ENCODE results near the gene RASAL2. TPM values are rescaled to one million over a fixed set of nuclear protein-coding genes. Genes with fewer than 3 reads are reported as not detected.
"Not testable (repeated sequence)": the region's sequence is repeated elsewhere in the genome, so short reads cannot be mapped to it uniquely, and the experiment has no call there.

Gene RASAL2
- polyA plus RNA-seq, 1 experiment = 27.7 TPM

GRCh38 chr1:178086294-178086693, 7.6 kb upstream of the RASAL2 start:
- TF ChIP-seq CTCF (IDR thresholded peaks at IDR 0.05; ENCODE audit: insufficient read depth, low read depth, low read length) = no peak
- POLR2A ChIA-PET = interaction anchor here (0.7 kb wide), 1 partner anchor 26 kb away, joined by 9 read pairs; no protein-coding TSS in a partner anchor
- DNase-seq (ENCODE audit: low read depth) = no peak

GRCh38 chr1:178086766-178087165, 7.1 kb upstream of the RASAL2 start:
- ChIA-PET CTCF (interaction anchor here (1.2 kb wide), 1 partner anchor 26 kb away, joined by 3 read pairs; no protein-coding TSS in a partner anchor), POLR2A (no interaction called here)
- peak; percentile 58 for DNase-seq (ENCODE audit: low read depth)
- H3K4me3 ChIP-seq (ENCODE audit: low read depth, low read length) = no peak overlapping the region
- no peaks in the 10 kb centered on the region for H3K27me3 ChIP-seq (ENCODE audit: control insufficient read depth, insufficient read depth, low read length)
- TF ChIP-seq CTCF (IDR thresholded peaks at IDR 0.05; ENCODE audit: insufficient read depth, low read depth, low read length) = no peak
- H3K36me3 ChIP-seq (ENCODE audit: control insufficient read depth, insufficient read depth, low read length) = no peaks in the 10 kb centered on the region

More at GRCh38 chr1:178086294-178086693, 7.6 kb upstream of the RASAL2 start:
- Histone ChIP-seq H3K27me3 (ENCODE audit: control insufficient read depth, insufficient read depth, low read length) (no peaks in the 10 kb centered on the region), H3K36me3 (ENCODE audit: control insufficient read depth, insufficient read depth, low read length) (no peaks in the 10 kb centered on the region), H3K4me3 (ENCODE audit: low read depth, low read length) (no peak overlapping the region)
- CTCF ChIA-PET = interaction anchor here (0.6 kb wide), 1 partner anchor 83 kb away, joined by 3 read pairs; no protein-coding TSS in a partner anchor

GRCh38 chr1:178088651-178089050, 5.3 kb upstream of the RASAL2 start:
- CTCF ChIA-PET = interaction anchor here (0.7 to 0.8 kb wide), 2 partner anchors 33 to 70 kb away, joined by 3 to 5 read pairs; no protein-coding TSS in a partner anchor
- no peak for DNase-seq (ENCODE audit: low read depth)

GRCh38 chr1:178091454-178091853, 2.5 kb upstream of the RASAL2 start:
- H3K36me3 ChIP-seq (ENCODE audit: control insufficient read depth, insufficient read depth, low read length); POLR2A ChIA-PET; H3K27me3 ChIP-seq (ENCODE audit: control insufficient read depth, insufficient read depth, low read length); DNase-seq (ENCODE audit: low read depth); H3K4me3 ChIP-seq (ENCODE audit: low read depth, low read length): not testable (repeated sequence)
- CTCF ChIA-PET = interaction anchor here (1.0 kb wide), 1 partner anchor 203 kb away, joined by 3 read pairs; no protein-coding TSS in a partner anchor

More at GRCh38 chr1:178088651-178089050, 5.3 kb upstream of the RASAL2 start:
- H3K4me3 ChIP-seq (ENCODE audit: low read depth, low read length) = no peak overlapping the region
- no peaks in the 10 kb centered on the region for H3K27me3 ChIP-seq (ENCODE audit: control insufficient read depth, insufficient read depth, low read length)
- POLR2A ChIA-PET = no interaction called here
- no peaks in the 10 kb centered on the region for H3K36me3 ChIP-seq (ENCODE audit: control insufficient read depth, insufficient read depth, low read length)
- TF ChIP-seq CTCF (IDR thresholded peaks at IDR 0.05; ENCODE audit: insufficient read depth, low read depth, low read length) = no peak

- no peak for TF ChIP-seq CTCF (IDR thresholded peaks at IDR 0.05; ENCODE audit: insufficient read depth, low read depth, low read length)
- CTCF ChIA-PET = interaction anchor here (0.6 to 3.9 kb wide), 4 partner anchors 34 to 664 kb away, joined by 3 to 15 read pairs (median 4); no protein-coding TSS in a partner anchor
- H3K27me3 ChIP-seq (ENCODE audit: control insufficient read depth, insufficient read depth, low read length) = no peaks in the 10 kb centered on the region
- peak; percentile 41 for DNase-seq (ENCODE audit: low read depth)
- H3K36me3 ChIP-seq (ENCODE audit: control insufficient read depth, insufficient read depth, low read length) = no peaks in the 10 kb centered on the region
- POLR2A ChIA-PET = no interaction called here
- H3K4me3 ChIP-seq (ENCODE audit: low read depth, low read length) = no peak overlapping the region
Measured at GRCh38 chr1:178091986-178092745, 1.7 kb upstream of the RASAL2 start.
